T-helper 1 cell treated with Interleukin-12 subunit alpha and Interleukin-12 subunit beta and Interleukin-4 antibody, amounts not matched to agents 30 ng/mL and 1 ng/mL, for 36 hours (primary cell): ENCODE results near the gene ZACN. TPM values are rescaled to one million over a fixed set of nuclear protein-coding genes. Genes with fewer than 3 reads are reported as not detected.

Experiments used
- intact Hi-C: fragments of 100-400 bp; cut with micrococcal nuclease; formaldehyde crosslinking; loops from one replicate; pipeline ENCODE4 v1.15.1; 2024
- total RNA-seq: library from RNA; stranded (reverse); gene quantifications from 2 replicates; pipeline ENCODE4 v1.2.3, GENCODE V29; 2022

Gene ZACN
- total RNA-seq, 1 donor from 2014 or later = 1.0 TPM

GRCh38 chr17:76097716-76098295 is 18.8 kb downstream of the ZACN start:
- intact Hi-C loops = no loop called here

- intact Hi-C loops = loop anchor here (1.0 to 10.0 kb wide), 10 partner anchors 18 to 402 kb away; partner anchors contain the start of genes ACOX1, FBF1, FOXJ1 and RHBDF2
These were observed 23.9 kb downstream of the ZACN start for GRCh38 chr17:76102944-76103273.

- intact Hi-C loops = loop anchor here (1.0 to 10.0 kb wide), 10 partner anchors 18 to 401 kb away; partner anchors contain the start of genes ACOX1, FBF1, FOXJ1 and RHBDF2
These were observed 24.5 kb downstream of the ZACN start, which contains the start of gene EXOC7 for GRCh38 chr17:76103274-76104139. EXOC7 (minus strand) TSS chr17:76103787; CDS start chr17:76103692, 95 bp downstream.

- intact Hi-C loops = loop anchor here (10.0 kb wide), 1 partner anchor 400 kb away; the partner anchor contains the start of gene RHBDF2
These were observed 25.3 kb downstream of the ZACN start for GRCh38 chr17:76104140-76104895.

- intact Hi-C loops = loop anchor here (5.0 to 10.0 kb wide), 2 partner anchors 93 to 400 kb away; partner anchors contain the start of gene RHBDF2
These were observed 25.9 kb downstream of the ZACN start for GRCh38 chr17:76104896-76105231.

- intact Hi-C loops = loop anchor here (5.0 to 10.0 kb wide), 2 partner anchors 94 to 398 kb away; partner anchors contain the start of gene RHBDF2
These were observed 27.7 kb downstream of the ZACN start for GRCh38 chr17:76106703-76107102.

- intact Hi-C loops = loop anchor here (5.0 to 10.0 kb wide), 2 partner anchors 95 to 397 kb away; partner anchors contain the start of gene RHBDF2
These were observed 28.5 kb downstream of the ZACN start for GRCh38 chr17:76107509-76107908.

- intact Hi-C loops = no loop called here
These were observed 33.0 kb downstream of the ZACN start for GRCh38 chr17:76111956-76112355.

GRCh38 chr17:76115138-76115754 is 36.3 kb downstream of the ZACN start:
- intact Hi-C loops = no loop called here

GRCh38 chr17:76119409-76120371 is 40.7 kb downstream of the ZACN start:
- intact Hi-C loops = no loop called here

GRCh38 chr17:76120658-76121008 is 41.7 kb downstream of the ZACN start:
- intact Hi-C loops = loop anchor here (1.0 kb wide), 4 partner anchors 17 to 179 kb away; partner anchors contain the start of gene EXOC7

GRCh38 chr17:76121932-76122430 is 43.0 kb downstream of the ZACN start:
- intact Hi-C loops = loop anchor here (1.0 kb wide), 4 partner anchors 19 to 177 kb away; partner anchors contain the start of gene EXOC7

GRCh38 chr17:76122431-76123190 is 43.6 kb downstream of the ZACN start:
- intact Hi-C loops = no loop called here

GRCh38 chr17:76123191-76123499 is 44.2 kb downstream of the ZACN start:
- intact Hi-C loops = no loop called here

- intact Hi-C loops = no loop called here
These were observed 45.0 kb downstream of the ZACN start for GRCh38 chr17:76123749-76124581.

- intact Hi-C loops = no loop called here
These were observed 45.8 kb downstream of the ZACN start for GRCh38 chr17:76124582-76125390.

GRCh38 chr17:76125391-76125675 is 46.4 kb downstream of the ZACN start:
- intact Hi-C loops = no loop called here
